HG03066 (cell line): Measurements from ENCODE around the gene STUB1.
A peak's percentile ranks its signal among the peaks of the same experiment; 100 is the strongest.
"Not testable (repeated sequence)": the region's sequence is repeated elsewhere in the genome, so short reads cannot be mapped to it uniquely, and the experiment has no call there.

Source experiments
- ATAC-seq: cut with Tn5 transposase; IDR thresholded peaks from one replicate; pipeline ENCODE4 v1.9.1; 2021; ENCODE audit warnings: low read depth; ENCODE audit not compliant: unreplicated experiment

Gene STUB1

GRCh38 chr16:710500-711075 lies 30.4 kb downstream of the STUB1 start:
- no peak for ATAC-seq

DNA sequence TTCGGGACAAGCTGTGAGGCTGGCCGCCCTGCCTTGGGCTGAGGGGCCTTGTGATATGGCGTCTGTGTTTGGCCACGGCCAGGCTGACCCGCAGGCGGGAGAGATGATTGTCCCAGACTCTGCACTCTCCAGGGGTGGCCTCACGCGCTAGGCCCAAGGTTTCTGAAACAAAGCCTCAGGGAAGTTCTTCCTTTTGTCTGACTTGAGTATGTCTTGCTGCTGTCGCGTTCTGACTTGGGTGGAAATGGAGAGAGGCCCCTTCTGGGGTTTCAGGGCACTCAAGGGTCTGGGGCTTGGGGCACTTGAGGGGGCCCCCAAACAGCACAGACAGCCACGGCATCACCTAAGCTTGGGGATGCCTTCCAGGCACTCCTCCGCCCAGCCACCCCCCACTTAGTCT lies 30.9 kb downstream of the STUB1 start:
- no peak for ATAC-seq

DNA sequence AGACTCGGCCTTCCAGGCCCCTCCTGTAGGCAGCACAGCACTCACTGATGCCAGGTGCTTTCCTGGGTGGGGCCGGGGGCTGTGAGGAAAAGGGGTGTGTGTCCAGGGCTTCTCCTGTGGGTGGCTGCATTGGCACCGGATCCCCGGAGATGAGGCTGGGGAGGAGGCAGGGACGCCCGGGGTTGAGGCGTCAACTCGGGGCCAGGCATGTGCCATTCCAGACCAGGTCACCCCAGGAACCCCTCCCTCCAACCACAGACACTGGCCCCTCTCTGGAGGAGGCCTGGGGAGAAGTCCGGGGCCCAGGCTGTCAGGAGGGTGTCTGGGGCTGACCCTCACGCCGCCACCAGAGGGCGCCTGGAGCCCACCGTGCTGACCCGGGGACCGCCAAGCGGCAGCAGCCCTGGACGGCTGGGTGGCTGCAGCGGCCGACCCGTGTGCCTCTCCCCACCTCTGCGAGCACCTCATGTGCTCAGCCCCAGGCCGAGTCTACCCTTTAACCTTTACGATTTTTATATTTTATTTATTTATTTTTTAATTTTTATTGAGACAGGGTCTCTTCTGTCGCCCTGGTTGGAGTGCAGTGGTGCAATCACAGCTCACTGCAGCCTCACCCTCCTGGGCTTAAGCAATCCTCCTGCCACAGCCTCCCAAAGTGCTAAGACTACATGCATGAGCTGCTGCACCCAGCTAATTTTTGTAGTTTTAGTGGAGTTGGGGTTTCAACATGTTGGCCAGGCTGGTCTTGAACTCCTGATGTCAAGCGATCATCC lies 31.5 kb downstream of the STUB1 start:
- ATAC-seq: no peak

DNA sequence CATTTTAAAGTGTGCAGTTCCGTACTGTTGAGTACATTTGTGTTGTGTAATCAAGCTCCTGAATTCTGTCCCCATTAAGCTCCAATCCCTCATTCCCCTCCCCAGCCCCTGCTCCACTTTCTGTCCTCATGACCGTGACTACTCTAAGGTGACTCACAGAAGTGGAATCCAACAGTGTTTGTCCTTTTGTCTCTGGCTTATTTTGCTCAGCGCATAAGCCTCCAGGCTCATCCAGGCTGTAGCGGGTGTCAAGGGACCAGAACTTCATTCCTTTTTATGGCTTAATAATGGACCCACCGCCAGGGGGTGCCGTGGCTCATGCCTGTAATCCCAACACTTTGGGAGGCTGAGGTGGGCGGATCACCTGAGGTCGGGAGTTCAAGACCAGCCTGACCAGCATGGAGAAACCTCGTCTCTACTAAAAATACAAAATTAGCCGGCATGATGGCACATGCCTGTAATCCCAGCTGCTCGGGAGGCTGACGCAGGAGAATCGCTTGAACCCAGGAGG lies 32.6 kb downstream of the STUB1 start:
- not testable (repeated sequence) for ATAC-seq

GRCh38 chr16:714079-714478 lies 33.9 kb downstream of the STUB1 start:
- ATAC-seq: no peak

GRCh38 chr16:714558-715476 lies 34.6 kb downstream of the STUB1 start, which contains the start of gene METRN:
METRN (plus strand) TSS chr16:715118; CDS start chr16:715290, 172 bp downstream.
- ATAC-seq: peak; percentile 56

- no peak for ATAC-seq
Observed at GRCh38 chr16:715477-716199, 35.4 kb downstream of the STUB1 start.

- ATAC-seq: no peak
Observed at GRCh38 chr16:716200-716568, 36.0 kb downstream of the STUB1 start.

GRCh38 chr16:716768-717325 lies 36.6 kb downstream of the STUB1 start:
- no peak for ATAC-seq

- ATAC-seq: no peak
Observed at GRCh38 chr16:717450-718245, 37.4 kb downstream of the STUB1 start.

GRCh38 chr16:718389-718788 lies 38.2 kb downstream of the STUB1 start:
- no peak for ATAC-seq

DNA sequence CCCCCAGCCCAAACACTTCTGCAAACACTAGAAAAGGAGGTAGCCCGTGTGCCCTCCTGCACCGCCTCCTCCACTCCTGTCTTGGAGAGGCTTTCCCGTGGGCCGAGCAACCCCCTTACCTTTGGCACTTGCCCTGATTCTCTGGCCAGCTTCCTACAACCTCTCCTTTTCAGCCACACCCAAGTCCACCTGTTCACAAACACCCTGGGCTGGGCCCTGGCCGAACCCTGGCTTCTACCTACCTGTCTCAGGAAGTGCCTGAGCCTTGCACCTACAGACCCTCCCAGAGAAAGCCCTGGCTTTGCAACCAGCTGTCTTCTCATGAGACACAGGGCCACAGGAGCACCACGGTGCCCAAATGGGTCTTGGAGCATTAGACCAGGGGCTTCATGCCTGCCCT lies 38.7 kb downstream of the STUB1 start:
- ATAC-seq: no peak

- ATAC-seq: no peak
Observed at GRCh38 chr16:719815-720446, 39.7 kb downstream of the STUB1 start.

GRCh38 chr16:720447-720989 lies 40.3 kb downstream of the STUB1 start:
- ATAC-seq: peak; percentile 33

- peak; percentile 70 for ATAC-seq
Observed at GRCh38 chr16:720990-721764, 41.0 kb downstream of the STUB1 start, which contains the start of gene ANTKMT. ANTKMT (plus strand) TSS chr16:721146; CDS start chr16:721275, 129 bp downstream.

- no peak for ATAC-seq
Observed at GRCh38 chr16:721765-722540, 41.7 kb downstream of the STUB1 start.
